Hematopoietic multipotent progenitor cell (in vitro differentiated cells): Measurements from ENCODE around the gene TANC1. TPM values are rescaled to one million over a fixed set of nuclear protein-coding genes. Genes with fewer than 3 reads are reported as not detected.
"Not testable (repeated sequence)": the region's sequence is repeated elsewhere in the genome, so short reads cannot be mapped to it uniquely, and the experiment has no call there.

Source experiments
- DNase-seq, 3 donors: peaks; one replicate each; pipeline ENCODE4 v3.0.0-alpha.2; 2011 to 2015; ENCODE audit warnings: low read depth in 2 of 3, low spot score in 2 of 3
- total RNA-seq: library from RNA; depleted of rRNA; stranded (reverse); fragments of >200 nt; gene quantifications from one replicate; pipeline ENCODE4 v1.2.3, GENCODE V29; 2012

TANC1 gene
- total RNA-seq, 1 donor = 7.3 TPM

GRCh38 chr2:159022019-159022418, 53.6 kb downstream of the TANC1 start:
- no peak for DNase-seq

DNA sequence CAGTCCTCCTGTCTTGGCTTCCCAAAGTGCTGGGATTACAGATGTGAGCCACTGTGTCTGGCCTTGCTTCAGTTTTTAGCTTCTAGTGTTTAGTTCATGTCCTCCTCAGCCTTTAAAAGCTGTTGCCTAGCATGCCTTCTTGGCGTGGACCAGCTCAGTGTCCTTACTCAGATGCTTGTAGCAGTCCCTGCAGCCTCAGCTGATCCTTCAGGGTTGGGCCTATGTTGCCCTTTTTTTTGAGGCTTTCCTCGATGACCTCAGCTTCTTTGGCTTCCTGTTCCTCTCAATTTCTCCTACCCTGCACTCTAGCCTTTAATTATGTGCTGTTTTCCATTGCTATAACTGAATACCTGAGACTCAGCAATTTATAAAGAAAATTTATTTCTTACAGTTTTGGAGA, 57.7 kb downstream of the TANC1 start:
- no peak for DNase-seq

GRCh38 chr2:159028776-159029175, 60.3 kb downstream of the TANC1 start:
- no peak for DNase-seq

GRCh38 chr2:159029936-159030335, 61.5 kb downstream of the TANC1 start:
- no peak for DNase-seq

DNA sequence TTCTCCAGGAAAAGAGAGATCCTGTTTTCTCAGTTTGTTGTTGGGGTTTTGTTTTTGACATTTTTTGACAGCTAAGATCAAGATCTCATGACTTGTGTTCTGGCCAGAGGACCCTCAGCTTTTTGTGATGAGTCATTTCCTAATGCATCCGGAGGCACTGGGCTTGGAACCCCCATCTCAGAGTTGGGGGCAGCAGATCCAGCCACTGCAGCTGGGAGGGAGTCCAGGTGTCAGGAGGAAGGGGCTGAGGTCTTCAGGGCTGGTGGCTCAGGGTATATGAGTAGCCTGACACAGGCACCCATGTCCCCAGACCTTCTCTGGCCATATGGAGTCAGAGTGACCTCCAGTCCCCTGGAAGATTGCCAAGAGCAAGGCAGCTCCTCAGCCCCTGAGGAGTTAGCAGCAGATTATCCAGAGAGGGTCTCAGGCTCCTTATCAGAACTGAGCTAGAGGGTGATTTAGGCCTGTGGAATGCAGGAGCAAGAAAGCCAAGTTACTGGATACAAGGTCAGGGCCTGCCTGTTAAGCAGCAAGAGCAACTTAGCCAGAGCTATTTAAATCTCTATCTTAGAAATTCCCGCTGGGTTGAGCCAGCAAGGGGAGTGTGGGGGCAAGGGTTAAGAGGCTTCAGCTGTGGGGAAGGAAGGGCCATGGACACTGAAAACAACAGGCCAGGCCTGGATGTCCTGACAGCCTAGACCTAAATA, 62.4 kb downstream of the TANC1 start:
- DNase-seq = peak in 2 of 3 donors; percentile 43 to 46

GRCh38 chr2:159032146-159032545, 63.7 kb downstream of the TANC1 start:
- DNase-seq = no peak

- DNase-seq = no peak
Measured at GRCh38 chr2:159032580-159032979, 64.1 kb downstream of the TANC1 start.

- no peak for DNase-seq
Measured at GRCh38 chr2:159034713-159035112, 66.3 kb downstream of the TANC1 start.

DNA sequence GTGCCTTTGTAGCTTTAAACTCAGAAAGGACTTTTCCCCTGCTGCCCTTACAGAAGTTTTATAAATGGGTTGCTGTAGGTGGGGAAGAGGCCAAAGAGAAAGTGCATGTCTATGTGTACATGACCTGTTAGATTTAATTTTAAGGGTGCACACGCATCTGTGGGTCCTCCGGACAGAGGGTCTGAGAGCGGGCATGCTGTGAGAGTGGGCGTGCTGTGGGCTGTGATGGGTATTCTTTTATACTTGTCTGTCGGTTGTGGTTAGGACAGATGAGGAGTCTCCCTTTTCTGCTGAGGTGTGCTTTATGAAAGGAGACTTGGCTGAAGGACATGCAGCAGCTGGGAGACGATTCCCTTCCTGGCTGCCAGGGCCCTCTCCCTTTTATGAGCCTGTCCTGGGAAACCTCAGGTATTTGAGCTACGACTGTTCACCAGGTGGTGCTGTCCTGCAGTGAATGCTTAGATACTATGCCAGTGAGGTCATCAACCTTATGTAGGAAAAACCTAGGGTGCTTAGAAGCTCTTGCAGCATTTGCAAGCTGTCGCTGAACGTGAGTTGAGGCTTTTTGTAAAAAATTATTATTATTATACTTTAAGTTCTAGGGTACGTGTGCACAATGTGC, 67.5 kb downstream of the TANC1 start:
- peak in 2 of 3 donors; percentile 22 to 52 for DNase-seq

DNA sequence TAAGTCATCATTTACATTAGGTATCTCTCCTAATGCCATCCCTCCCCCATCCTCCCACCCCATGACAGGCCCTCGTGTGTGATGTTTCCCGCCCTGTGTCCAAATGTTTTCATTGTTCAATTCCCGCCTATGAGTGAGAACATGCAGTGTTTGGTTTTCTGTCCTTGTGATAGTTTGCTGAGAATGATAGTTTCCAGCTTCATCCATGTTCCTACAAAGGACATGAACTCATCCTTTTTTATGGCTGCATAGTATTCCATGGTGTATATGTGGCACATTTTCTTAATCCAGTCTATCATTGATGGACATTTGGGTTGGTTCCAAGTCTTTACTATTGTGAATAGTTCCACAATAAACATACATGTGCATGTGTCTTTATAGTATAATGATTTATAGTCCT, 68.0 kb downstream of the TANC1 start:
- not testable (repeated sequence) for DNase-seq

DNA sequence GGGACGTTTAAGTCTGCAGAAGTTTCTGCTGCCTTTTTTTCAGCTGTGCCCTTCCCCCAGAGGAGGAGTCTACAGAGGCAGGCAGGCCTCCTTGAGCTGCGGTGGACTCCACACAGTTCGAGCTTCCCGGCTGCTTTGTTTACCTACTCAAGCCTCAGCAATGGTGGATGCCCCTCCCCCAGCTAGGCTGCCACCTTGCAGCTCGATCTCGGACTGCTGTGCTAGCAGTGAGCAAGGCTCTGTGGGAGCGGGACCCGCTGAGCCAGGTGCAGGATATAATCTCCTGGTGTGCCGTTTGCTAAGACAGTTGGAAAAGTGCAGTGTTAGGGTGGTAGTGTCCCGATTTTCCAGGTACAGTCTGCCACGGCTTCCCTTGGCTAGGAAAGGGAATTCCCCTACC, 72.9 kb downstream of the TANC1 start:
- not testable (repeated sequence) for DNase-seq

DNA sequence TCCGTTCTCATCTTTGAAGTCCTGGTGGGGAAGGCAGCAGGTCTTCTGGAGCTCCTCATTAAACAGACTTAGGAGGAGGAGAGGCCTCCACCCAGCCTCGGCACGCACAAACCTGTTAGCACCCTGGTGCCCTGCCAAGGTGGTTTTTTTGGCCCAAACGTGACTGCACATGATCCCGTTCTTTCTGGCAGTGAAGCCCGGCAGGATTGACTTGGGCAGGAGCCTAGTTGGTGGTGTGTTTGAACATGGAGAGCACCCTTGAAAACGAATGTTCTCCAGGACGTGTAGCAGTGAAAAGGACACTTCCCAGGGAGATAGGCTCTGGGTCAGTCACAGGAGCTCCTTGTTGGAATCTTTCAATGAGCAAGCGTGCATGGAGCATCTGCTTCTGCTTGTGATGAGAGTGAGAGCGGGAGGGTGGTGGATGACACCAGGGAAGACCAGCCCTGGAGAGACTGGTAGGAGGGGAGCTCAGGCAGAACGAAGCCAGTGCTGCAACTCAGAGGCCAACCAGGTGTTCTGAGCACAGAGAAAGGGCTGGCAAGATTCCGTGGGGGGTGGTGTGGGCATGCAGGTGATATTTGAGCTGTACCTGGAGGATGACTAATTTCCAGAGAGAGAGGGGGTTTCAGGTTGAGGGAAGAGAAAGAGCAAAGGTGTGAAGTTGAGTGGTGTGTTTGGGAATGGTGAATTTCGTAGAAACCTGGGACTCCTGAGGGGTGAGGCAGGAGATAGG, 73.8 kb downstream of the TANC1 start:
- no peak for DNase-seq

DNA sequence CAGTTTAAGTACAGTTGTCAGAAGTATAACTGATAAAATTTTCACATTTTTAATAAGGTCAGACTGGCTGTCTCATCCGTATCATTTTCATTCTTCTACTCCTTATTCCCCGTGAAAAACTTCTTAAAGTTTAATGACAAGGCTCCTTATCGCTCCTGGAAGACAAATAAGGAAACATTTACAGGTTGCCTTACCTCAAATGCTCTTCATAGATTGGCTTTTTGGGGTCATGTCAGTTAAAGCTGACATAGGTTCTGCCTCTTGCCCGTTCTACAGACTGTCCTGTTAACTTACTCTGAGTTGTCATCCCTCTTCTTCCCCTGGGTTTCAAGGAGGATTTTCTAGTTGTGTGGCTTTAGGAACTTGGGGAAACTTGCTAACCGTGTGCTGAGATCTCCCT, 75.3 kb downstream of the TANC1 start:
- DNase-seq = no peak

- DNase-seq = no peak
Measured at GRCh38 chr2:159044804-159045286, 76.4 kb downstream of the TANC1 start.

GRCh38 chr2:159045545-159046454, 77.4 kb downstream of the TANC1 start:
- no peak for DNase-seq

GRCh38 chr2:159046966-159047365, 78.5 kb downstream of the TANC1 start:
- DNase-seq = peak in 1 of 3 donors; percentile 9

DNA sequence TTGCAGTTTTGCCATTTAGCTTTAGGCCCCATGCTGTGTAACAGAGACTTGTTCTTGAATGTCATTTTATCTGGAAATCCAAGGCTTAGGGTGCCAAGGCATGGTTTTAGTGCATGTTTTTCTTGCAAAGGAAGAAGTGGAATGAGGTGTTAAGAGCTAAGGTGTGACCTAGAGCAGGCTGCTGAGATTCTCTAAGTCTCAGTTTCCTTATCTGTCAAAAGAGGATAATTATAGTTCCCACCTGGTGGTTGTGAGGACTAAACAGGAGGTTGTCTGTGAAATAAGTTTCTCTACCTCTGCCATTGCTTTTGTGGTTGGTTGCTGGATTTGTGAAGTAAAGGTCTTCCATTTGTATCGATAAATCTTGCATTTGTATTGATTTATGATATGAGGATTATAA, 82.0 kb downstream of the TANC1 start:
- DNase-seq = no peak

DNA sequence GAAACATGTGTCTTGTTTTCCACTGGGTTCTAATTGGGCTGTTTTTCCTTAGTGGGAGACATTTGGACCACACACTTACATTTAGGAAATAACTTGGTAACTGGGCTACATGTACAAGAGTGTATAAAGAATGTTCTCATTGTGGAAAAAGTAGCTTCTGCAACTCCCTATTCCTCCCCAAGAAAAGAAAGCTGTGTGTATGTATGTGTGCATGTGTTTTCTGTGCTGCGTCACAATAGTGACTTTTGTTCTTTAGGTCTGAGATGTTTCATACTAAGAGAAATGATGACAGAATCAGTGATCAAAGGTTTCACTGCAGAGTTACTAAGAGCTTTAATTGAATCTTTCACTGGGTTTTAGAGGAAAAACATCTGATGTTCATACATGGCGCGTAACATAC, 82.7 kb downstream of the TANC1 start:
- no peak for DNase-seq

GRCh38 chr2:159051661-159052060, 83.2 kb downstream of the TANC1 start:
- DNase-seq = no peak

- DNase-seq = no peak
Measured at GRCh38 chr2:159052157-159052601, 83.7 kb downstream of the TANC1 start.
